Neural cell (in vitro differentiated cells): ENCODE results near the gene SDHAF2. TPM values are rescaled to one million over a fixed set of nuclear protein-coding genes. Genes with fewer than 3 reads are reported as not detected.

Experiments
- H2AFZ ChIP-seq: fragments of 200-600, 300-800 bp; sonication (generic), shearing (Covaris generic); 2 replicates; pipeline ENCODE4 v1.6.0; 2014; ENCODE audit warnings: low read depth, mild to moderate bottlenecking, antibody characterized with exemption, low read length, moderate library complexity
- H3F3A ChIP-seq: fragments of 200-600 bp; shearing (Covaris generic); 2 replicates; pipeline ENCODE4 v1.6.1; 2016; ENCODE audit warnings: mild to moderate bottlenecking, moderate library complexity, mixed read lengths, antibody characterized with exemption, low read length; ENCODE audit not compliant: insufficient read depth, poor library complexity, severe bottlenecking
- H3K27ac ChIP-seq: fragments of 200-600, 300-800 bp; sonication (generic), shearing (Covaris generic); 2 replicates; pipeline ENCODE4 v1.5.1; 2014; ENCODE audit warnings: mild to moderate bottlenecking, low read length, moderate library complexity
- H3K27me3 ChIP-seq: fragments of 300-800, 200-600 bp; sonication (generic), shearing (Covaris generic); 2 replicates; pipeline ENCODE4 v1.6.0; 2014; ENCODE audit warnings: mild to moderate bottlenecking, low read depth, low read length, moderate library complexity; ENCODE audit not compliant: insufficient read depth
- H3K36me3 ChIP-seq: fragments of 300-800, 200-600 bp; sonication (generic), shearing (Covaris generic); 2 replicates; pipeline ENCODE4 v1.5.1; 2014; ENCODE audit warnings: mild to moderate bottlenecking, antibody characterized with exemption, low read length, moderate library complexity; ENCODE audit not compliant: insufficient read depth
- H3K4me2 ChIP-seq: fragments of 300-800, 200-600 bp; sonication (generic), shearing (Covaris generic); 2 replicates; pipeline ENCODE4 v1.6.0; 2014; ENCODE audit warnings: mild to moderate bottlenecking, low read length
- H3K4me3 ChIP-seq: fragments of 300-800, 200-600 bp; sonication (generic), shearing (Covaris generic); 2 replicates; pipeline ENCODE4 v1.5.1; 2014; ENCODE audit warnings: mild to moderate bottlenecking, low read length, moderate library complexity
- H3K79me2 ChIP-seq: fragments of 200-600 bp; shearing (Covaris generic); replicated peaks from 2 replicates; pipeline ENCODE4 v1.6.0; 2014; ENCODE audit warnings: mild to moderate bottlenecking, low read length, moderate library complexity; ENCODE audit not compliant: insufficient read depth
- H3K9ac ChIP-seq: fragments of 300-800, 200-600 bp; sonication (generic), shearing (Covaris generic); 2 replicates; pipeline ENCODE4 v1.6.1; 2016; ENCODE audit warnings: mild to moderate bottlenecking, low read length, mixed read lengths
- H3K9me2 ChIP-seq: fragments of 200-600 bp; shearing (Covaris generic); 2 replicates; pipeline ENCODE4 v1.6.1; 2016; ENCODE audit warnings: mild to moderate bottlenecking, low read length, mixed read lengths; ENCODE audit not compliant: insufficient read depth
- H3K9me3 ChIP-seq: fragments of 200-600, 300-800 bp; sonication (generic), shearing (Covaris generic); 2 replicates; pipeline ENCODE4 v1.6.1; 2016; ENCODE audit warnings: mild to moderate bottlenecking, mixed run types, low read length, moderate library complexity, mixed read lengths
- H4K20me1 ChIP-seq: fragments of 200-600 bp; shearing (Covaris generic); 2 replicates; pipeline ENCODE4 v1.6.1; 2016; ENCODE audit warnings: mild to moderate bottlenecking, mixed run types; ENCODE audit not compliant: insufficient read depth
- CTCF ChIP-seq: fragments of 450-650 bp; IDR thresholded peaks from 2 replicates; pipeline ENCODE4 v1.5.1; 2014; ENCODE audit warnings: antibody characterized with exemption, mild to moderate bottlenecking, moderate library complexity; ENCODE audit not compliant: poor library complexity, severe bottlenecking
- EP300 ChIP-seq: fragments of 450-650 bp; conservative IDR thresholded peaks from 2 replicates; pipeline ENCODE4 v1.6.1; 2014; ENCODE audit warnings: antibody characterized with exemption, mild to moderate bottlenecking, moderate library complexity; ENCODE audit not compliant: poor library complexity, severe bottlenecking
- EZH2 ChIP-seq: fragments of 200-600, 300-800 bp; shearing (Covaris generic), sonication (generic); IDR thresholded peaks from 2 replicates; pipeline ENCODE4 v1.6.1; 2014; ENCODE audit warnings: antibody characterized with exemption, low read length, borderline replicate concordance, mild to moderate bottlenecking; ENCODE audit not compliant: insufficient read depth, poor library complexity, severe bottlenecking
- MXI1 ChIP-seq: fragments of 450-650 bp; conservative IDR thresholded peaks from 2 replicates; pipeline ENCODE4 v1.6.1; 2014; ENCODE audit warnings: antibody characterized with exemption, mild to moderate bottlenecking; ENCODE audit not compliant: poor library complexity, severe bottlenecking
- POLR2AphosphoS5 ChIP-seq: IDR thresholded peaks from 2 replicates; pipeline ENCODE4 v1.6.1; 2012
- RAD21 ChIP-seq: fragments of 450-650 bp; conservative IDR thresholded peaks from 2 replicates; pipeline ENCODE4 v1.6.1; 2014; ENCODE audit warnings: antibody characterized with exemption, mild to moderate bottlenecking, moderate library complexity
- REST ChIP-seq: IDR thresholded peaks from 2 replicates; pipeline ENCODE4 v1.6.1; 2012; ENCODE audit warnings: borderline replicate concordance
- SMC3 ChIP-seq: fragments of 450-650 bp; conservative IDR thresholded peaks from 2 replicates; pipeline ENCODE4 v1.6.1; 2014; ENCODE audit warnings: antibody characterized with exemption, mild to moderate bottlenecking, moderate library complexity; ENCODE audit not compliant: poor library complexity
- TAF1 ChIP-seq: IDR thresholded peaks from 2 replicates; pipeline ENCODE4 v1.6.1; 2012; ENCODE audit warnings: low read depth
- polyA plus RNA-seq: library from polyadenylated mRNA; depleted of rRNA; stranded (reverse); fragments of >200 nt; gene quantifications from 2 replicates; pipeline ENCODE4 v1.2.3, GENCODE V29; 2014

The SDHAF2 gene
- polyA plus RNA-seq, 1 donor from 2014 or later = 54.5 TPM

GRCh38 chr11:61415381-61415780, 14.5 kb upstream of the SDHAF2 start:
- no peaks in the 10 kb centered on the region for H4K20me1 ChIP-seq

GRCh38 chr11:61416941-61417340, 13.0 kb upstream of the SDHAF2 start:
- H3K79me2 ChIP-seq = peaks cover 13% of the 10 kb centered on the region
- TF ChIP-seq SMC3 (no peak), RAD21 (no peak), EP300 (no peak), REST (no peak), MXI1 (no peak), TAF1 (no peak), CTCF (no peak), EZH2 (no peak), POLR2AphosphoS5 (no peak)
- no peaks in the 10 kb centered on the region for H4K20me1 ChIP-seq
- no peak overlapping the region for H3K27ac ChIP-seq
- no peaks in the 10 kb centered on the region for H3F3A ChIP-seq
- H2AFZ ChIP-seq = no peak overlapping the region
- no peak overlapping the region for H3K4me2 ChIP-seq
- no peaks in the 10 kb centered on the region for H3K27me3 ChIP-seq
- no peaks in the 10 kb centered on the region for H3K9me2 ChIP-seq
- no peak overlapping the region for H3K4me3 ChIP-seq
- no peak overlapping the region for H3K9ac ChIP-seq
- H3K36me3 ChIP-seq = peaks cover 14% of the 10 kb centered on the region
- H3K9me3 ChIP-seq = no peaks in the 10 kb centered on the region

More at GRCh38 chr11:61415381-61415780, 14.5 kb upstream of the SDHAF2 start:
- Histone ChIP-seq H3K9me2 (no peaks in the 10 kb centered on the region), H3K4me3 (no peak overlapping the region), H3K36me3 (peaks cover 14% of the 10 kb centered on the region), H3K27me3 (no peaks in the 10 kb centered on the region), H3F3A (no peaks in the 10 kb centered on the region), H3K9me3 (no peaks in the 10 kb centered on the region), H3K79me2 (peaks cover 8% of the 10 kb centered on the region), H3K27ac (no peak overlapping the region), H3K4me2 (no peak overlapping the region), H2AFZ (no peak overlapping the region), H3K9ac (no peak overlapping the region)
- TF ChIP-seq RAD21 = no peak
- TF ChIP-seq TAF1 = no peak
- TF ChIP-seq MXI1 = no peak
- no peak for TF ChIP-seq EZH2
- no peak for TF ChIP-seq CTCF
- TF ChIP-seq POLR2AphosphoS5 = no peak
